PC-3 (cell line): ENCODE data around the gene SLF2.

Experiments used
- EZH2 ChIP-seq: fragments of 300-600 bp; sonication (generic); IDR thresholded peaks from one replicate; pipeline ENCODE4 v1.6.1; 2017; ENCODE audit warnings: antibody characterized with exemption, mild to moderate bottlenecking, low read length; ENCODE audit not compliant: unreplicated experiment
- EZH2phosphoT487 ChIP-seq: fragments of 300-600 bp; sonication (generic); IDR thresholded peaks from 2 replicates; pipeline ENCODE4 v1.6.1; 2018; ENCODE audit warnings: mild to moderate bottlenecking, antibody characterized with exemption, low read length, borderline replicate concordance
- TF ChIP-seq, protein P1 (sequence below): fragments of 300-600 bp; sonication (generic); conservative IDR thresholded peaks from 2 replicates; pipeline ENCODE4 v1.5.1; 2017; ENCODE audit warnings: antibody characterized with exemption, low read depth, mild to moderate bottlenecking, low read length

DNA sequence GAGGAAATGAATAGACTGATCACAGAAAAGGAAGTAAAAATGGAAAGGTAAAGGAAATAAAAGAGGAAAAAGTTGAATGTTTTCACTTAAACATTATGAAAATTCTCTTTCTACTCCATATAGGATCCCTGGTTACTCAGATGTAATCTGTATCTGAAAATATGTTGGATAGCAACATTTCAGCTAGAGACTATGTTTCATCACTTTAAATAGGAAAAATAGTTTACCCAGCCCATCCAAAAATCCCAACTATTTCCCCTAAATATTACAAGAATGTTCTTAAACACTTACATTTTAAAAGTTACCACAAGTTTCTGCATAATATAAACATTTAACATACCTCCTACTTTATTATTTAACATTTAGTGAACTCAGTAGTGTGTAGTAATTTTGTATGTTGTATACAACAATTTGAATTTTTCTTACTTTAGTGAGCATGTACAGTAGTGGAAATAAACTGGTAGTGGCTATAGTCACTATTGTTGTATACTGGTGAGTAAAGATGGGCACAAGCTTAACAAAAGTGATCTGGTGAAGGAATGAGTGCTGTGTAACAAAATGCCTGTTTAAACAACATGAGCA lies 27.1 kb downstream of the SLF2 start:
- TF ChIP-seq, protein P1, sequence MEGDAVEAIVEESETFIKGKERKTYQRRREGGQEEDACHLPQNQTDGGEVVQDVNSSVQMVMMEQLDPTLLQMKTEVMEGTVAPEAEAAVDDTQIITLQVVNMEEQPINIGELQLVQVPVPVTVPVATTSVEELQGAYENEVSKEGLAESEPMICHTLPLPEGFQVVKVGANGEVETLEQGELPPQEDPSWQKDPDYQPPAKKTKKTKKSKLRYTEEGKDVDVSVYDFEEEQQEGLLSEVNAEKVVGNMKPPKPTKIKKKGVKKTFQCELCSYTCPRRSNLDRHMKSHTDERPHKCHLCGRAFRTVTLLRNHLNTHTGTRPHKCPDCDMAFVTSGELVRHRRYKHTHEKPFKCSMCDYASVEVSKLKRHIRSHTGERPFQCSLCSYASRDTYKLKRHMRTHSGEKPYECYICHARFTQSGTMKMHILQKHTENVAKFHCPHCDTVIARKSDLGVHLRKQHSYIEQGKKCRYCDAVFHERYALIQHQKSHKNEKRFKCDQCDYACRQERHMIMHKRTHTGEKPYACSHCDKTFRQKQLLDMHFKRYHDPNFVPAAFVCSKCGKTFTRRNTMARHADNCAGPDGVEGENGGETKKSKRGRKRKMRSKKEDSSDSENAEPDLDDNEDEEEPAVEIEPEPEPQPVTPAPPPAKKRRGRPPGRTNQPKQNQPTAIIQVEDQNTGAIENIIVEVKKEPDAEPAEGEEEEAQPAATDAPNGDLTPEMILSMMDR: no peak
- TF ChIP-seq EZH2 (no peak), EZH2phosphoT487 (no peak)
